HG03575 (cell line): Measurements from ENCODE around the gene RPS18.
"Not testable (repeated sequence)": the region's sequence is repeated elsewhere in the genome, so short reads cannot be mapped to it uniquely, and the experiment has no call there.

Experiments
- ATAC-seq: cut with Tn5 transposase; IDR thresholded peaks from one replicate; pipeline ENCODE4 v1.9.1; 2021; ENCODE audit not compliant: unreplicated experiment, insufficient number of reproducible peaks, low FRiP score; ENCODE audit errors: extremely low read depth

RPS18 gene

GRCh38 chr6:33271468-33272274, at the start of gene RPS18, which contains the start of gene VPS52:
TSS of gene RPS18 (plus strand) at chr6:33272075. CDS start at chr6:33272120, 45 bp downstream.
TSS of gene VPS52 (minus strand) at chr6:33271876. CDS start at chr6:33271675, 201 bp downstream.
- ATAC-seq: peak; percentile 39

DNA sequence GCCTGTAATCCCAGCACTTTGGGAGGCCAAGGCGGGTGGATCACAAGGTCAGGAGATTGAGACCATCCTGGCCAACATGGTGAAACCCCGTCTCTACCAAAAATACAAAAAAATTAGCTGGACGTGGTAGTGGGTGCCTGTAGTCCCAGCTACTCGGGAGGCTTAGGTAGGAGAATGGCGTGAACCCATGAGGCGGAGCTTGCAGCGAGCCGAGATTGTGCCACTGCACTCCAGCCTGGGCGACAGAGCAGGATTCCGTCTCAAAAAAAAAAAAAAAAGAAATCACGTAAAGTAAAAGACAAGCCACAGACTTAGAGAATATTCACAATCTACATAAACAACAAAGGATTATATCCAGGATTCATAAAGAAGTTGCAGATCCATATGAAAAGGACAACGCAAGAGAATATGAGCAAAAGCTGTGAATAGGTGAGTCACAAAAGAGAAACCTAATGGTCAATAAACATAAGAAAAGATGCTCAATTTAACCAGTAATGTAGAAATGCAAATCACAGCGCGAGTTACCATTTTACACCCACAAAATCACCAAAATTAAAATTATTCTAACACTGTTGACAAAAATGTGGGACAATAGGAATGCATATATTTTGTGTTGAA, 45.3 kb upstream of the RPS18 start:
- not testable (repeated sequence) for ATAC-seq

- no peak for ATAC-seq
These were observed 36.6 kb upstream of the RPS18 start for GRCh38 chr6:33235221-33235634.

GRCh38 chr6:33236328-33236727, 35.5 kb upstream of the RPS18 start:
- no peak for ATAC-seq

DNA sequence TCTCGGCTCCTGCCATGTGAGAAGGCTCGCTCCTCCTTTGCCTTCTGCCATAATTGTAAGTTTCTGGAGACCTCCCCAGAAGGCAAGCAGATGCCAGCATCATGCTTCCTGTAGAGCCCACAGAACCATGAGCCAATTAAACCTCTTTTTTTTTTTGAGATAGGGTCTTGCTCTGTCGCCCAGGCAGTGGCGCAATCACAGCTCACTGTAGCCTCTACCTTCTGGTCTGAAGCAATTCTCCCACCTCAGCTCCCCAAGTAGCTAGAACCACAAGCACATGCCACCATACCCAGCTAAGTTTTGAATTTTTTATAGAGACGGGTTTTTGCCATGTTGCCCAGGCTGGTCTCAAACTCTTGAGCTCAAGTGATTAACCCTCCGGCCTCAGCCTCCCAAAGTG, 35.0 kb upstream of the RPS18 start:
- no peak for ATAC-seq

DNA sequence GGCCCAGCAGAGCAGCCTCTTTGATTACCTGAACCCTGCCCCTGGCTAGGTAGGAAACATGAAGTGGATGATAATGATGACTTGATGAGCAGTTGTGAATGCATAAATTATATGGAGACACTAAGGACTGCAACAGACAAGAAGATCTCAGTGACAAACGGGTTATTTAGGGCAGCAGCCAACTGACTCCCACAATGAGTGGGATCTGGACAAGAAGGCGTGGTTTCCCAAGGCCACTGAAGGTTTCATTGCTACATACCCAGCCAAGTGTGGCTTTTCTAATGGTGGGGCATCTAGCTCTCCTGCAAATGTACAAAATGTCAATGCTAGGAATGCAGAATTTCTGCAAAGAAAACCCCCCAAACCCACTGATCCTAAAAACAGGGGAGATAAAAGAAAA, 34.1 kb upstream of the RPS18 start:
- no peak for ATAC-seq

DNA sequence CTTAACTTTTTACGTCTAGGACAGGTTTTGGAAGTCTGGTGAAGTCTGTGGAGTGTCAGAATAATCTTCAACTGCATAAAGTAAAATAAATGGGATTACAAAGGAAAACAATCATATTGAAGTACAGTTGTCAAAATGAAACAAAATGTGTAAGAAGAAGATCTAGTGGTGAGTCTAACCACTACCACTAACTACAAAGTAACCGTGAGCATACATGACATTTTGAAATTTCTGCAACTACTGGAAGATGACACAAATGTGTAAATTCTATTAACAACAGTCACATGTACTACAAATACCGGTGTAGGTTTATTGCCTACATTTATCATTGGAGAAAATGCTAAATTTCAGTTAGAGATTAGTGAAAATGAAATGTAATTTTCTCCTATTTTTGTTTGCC, 29.9 kb upstream of the RPS18 start:
- no peak for ATAC-seq

- ATAC-seq: no peak
These were observed 28.4 kb upstream of the RPS18 start for GRCh38 chr6:33243476-33243875.

GRCh38 chr6:33247977-33248642, 23.8 kb upstream of the RPS18 start:
- no peak for ATAC-seq

DNA sequence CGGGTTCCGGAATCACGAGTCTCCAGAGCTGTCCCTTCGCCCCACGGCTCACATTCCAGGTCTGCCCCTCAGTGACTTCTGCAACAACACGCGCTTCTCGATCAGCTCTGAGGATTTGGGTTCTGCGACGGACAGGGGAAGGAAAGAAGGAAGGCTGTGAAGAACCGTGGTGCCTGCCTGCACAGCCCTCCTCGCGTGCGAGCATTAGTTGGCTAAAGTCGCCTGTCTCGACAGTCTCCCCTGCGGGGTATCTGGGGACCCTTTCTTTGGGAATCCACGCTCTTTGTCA, 23.3 kb upstream of the RPS18 start:
- no peak for ATAC-seq

GRCh38 chr6:33248932-33249731, 22.7 kb upstream of the RPS18 start:
- peak; percentile 37 for ATAC-seq

GRCh38 chr6:33249732-33250630, 21.9 kb upstream of the RPS18 start:
- no peak for ATAC-seq

DNA sequence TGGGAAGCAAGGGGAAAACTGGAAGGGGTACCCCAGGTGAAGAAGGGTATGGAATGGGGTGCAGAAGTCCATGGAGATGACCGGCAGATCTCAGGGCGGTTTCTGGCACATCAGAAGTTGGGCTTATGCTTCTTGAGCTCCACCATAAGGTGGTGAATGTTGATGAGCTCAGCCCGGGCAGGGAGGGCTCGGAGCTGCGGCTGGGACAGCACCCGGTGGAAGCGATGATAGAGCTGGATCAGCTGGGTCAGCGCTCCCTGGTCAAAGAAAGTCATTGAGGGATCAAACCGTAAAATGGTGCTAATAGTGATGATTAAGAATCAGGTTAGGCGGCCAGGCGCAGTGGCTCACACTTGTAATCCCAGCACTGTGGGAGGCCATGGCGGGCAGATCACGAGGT, 21.1 kb upstream of the RPS18 start:
- ATAC-seq: no peak

GRCh38 chr6:33251395-33252012, 20.4 kb upstream of the RPS18 start:
- ATAC-seq: no peak

DNA sequence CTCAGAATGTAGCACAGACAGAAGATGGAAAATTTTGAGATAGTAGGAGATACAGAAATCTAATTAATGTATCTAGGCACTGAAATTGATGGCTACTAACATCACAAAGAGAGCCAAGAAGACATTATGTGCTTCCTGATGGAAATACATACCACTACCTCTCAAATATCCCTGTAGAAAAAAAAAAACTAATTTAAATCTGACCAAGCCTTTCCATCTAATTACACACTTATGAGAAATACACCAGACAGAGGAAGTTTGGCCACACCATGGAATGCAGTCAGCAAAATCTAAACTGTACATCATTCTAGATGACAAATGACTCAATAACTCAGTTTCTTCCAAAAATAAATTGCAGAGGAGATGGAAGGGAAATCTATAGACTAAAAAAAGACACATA, 19.1 kb upstream of the RPS18 start:
- ATAC-seq: no peak

DNA sequence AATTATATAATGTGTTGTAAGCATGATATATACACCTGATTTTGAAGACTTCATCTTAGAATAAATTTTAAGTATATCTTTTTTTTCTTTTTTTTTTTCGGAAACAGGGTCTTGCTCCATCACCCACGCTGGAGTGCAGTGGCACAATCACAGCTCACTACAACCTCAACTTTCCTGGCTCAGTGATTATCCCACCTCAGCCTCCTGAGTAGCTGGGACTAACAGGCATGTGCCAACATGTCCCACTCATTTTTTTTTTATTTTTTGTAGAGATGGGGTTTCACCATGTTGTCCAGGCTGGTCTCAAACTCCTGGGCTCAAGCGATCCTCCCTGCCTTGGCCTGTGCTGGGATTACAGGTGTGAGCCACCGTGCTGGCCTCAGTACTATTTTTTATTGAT, 17.3 kb upstream of the RPS18 start:
- ATAC-seq: no peak

GRCh38 chr6:33259032-33259431, 12.8 kb upstream of the RPS18 start:
- no peak for ATAC-seq

DNA sequence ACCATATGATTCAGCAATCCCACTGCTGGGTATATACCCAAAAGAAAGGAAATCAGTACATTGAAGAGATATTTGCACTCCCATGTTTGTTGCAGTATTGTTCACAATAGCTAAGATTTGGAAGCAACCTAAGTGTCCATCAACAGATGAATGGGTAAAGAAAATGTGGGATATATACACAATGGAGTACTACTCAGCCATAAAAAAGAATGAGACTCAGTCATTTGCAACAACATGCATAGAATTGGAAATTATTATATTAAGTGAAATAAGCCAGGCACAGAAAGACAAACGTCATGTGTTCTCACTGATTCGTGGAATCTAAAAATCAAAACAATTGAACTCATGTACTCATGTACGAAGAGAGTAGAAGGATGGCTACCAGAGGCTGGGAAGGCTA, 9.4 kb upstream of the RPS18 start:
- not testable (repeated sequence) for ATAC-seq
